Endothelial cell of umbilical vein (primary cell): ENCODE results near the gene PRMT7. TPM values are rescaled to one million over a fixed set of nuclear protein-coding genes. Genes with fewer than 3 reads are reported as not detected.

ENCODE experiments used
- BruUV-seq: library from RNA; stranded (reverse); fragments of 400-500 nt; replicated peaks from 2 replicates; lab custom pipeline; 2021; lab: Mats Ljungman, UMichigan
- CTCF ChIA-PET: fragments of 300-600, 350-600 bp; sonication (Branson Sonifier 250); formaldehyde crosslinking; loops from one replicate; lab custom pipeline; 2021; ENCODE audit warnings: antibody characterized with exemption, inconsistent platforms; lab: Charles Lee
- POLR2A ChIA-PET: fragments of 300-600, 350-600 bp; sonication (Branson Sonifier 250); formaldehyde crosslinking; loops from one replicate; lab custom pipeline; 2021; ENCODE audit warnings: antibody characterized with exemption, inconsistent platforms; lab: Charles Lee
- DNase-seq: peaks from one replicate; pipeline ENCODE4 v3.0.0-alpha.2; 2011; ENCODE audit warnings: low read depth, low spot score
- FAIRE-seq: peaks from 2 replicates; lab custom pipeline; 2011; peaks lifted over from hg19 to GRCh38; lab: Jason Lieb, UNC
- H2AFZ ChIP-seq: 2 replicates; pipeline ENCODE4 v1.6.0; 2012; ENCODE audit warnings: low read depth, low read length, control low read depth, inconsistent platforms
- H3K27ac ChIP-seq: 2 replicates; pipeline ENCODE4 v1.5.1; 2011; ENCODE audit warnings: low read depth, mild to moderate bottlenecking, control low read depth, low read length, moderate library complexity; ENCODE audit not compliant: insufficient read depth
- H3K27me3 ChIP-seq, 2 experiments: 2 replicates each; pipeline versions ENCODE4 v1.6.0 to v1.6.1; 2011; ENCODE audit warnings: low read length in 2 of 2, mixed read lengths in 1 of 2; ENCODE audit not compliant: control insufficient read depth in 2 of 2, insufficient read depth in 2 of 2
- H3K36me3 ChIP-seq, 2 experiments: 2 replicates in 1 of 2; 3 replicates in 1 of 2; pipeline ENCODE4 v1.5.1; 2011; ENCODE audit warnings: low read length in 2 of 2, mild to moderate bottlenecking in 1 of 2, moderate library complexity in 1 of 2; ENCODE audit not compliant: control insufficient read depth in 2 of 2, insufficient read depth in 2 of 2; ENCODE audit errors: extremely low read depth in 1 of 2
- H3K4me1 ChIP-seq: 3 replicates; pipeline ENCODE4 v1.5.1; 2011; ENCODE audit warnings: mild to moderate bottlenecking, low read length; ENCODE audit not compliant: control insufficient read depth, insufficient read depth; ENCODE audit errors: extremely low read depth
- H3K4me2 ChIP-seq: 2 replicates; pipeline ENCODE4 v1.6.1; 2011; ENCODE audit warnings: low read length, control low read depth, mixed read lengths; ENCODE audit not compliant: insufficient read depth
- H3K4me3 ChIP-seq, 3 experiments: fragments of 200-600 bp in 1 of 3; sonication (generic), shearing (Covaris generic) in 1 of 3; replicated peaks in 1 of 3; 2 replicates each; pipeline ENCODE4 v1.5.1; 2011 to 2016; ENCODE audit warnings: control low read depth in 3 of 3, low read length in 3 of 3, mild to moderate bottlenecking in 2 of 3, inconsistent platforms in 1 of 3, low read depth in 1 of 3, moderate library complexity in 1 of 3; ENCODE audit not compliant: insufficient read depth in 1 of 3
- H3K79me2 ChIP-seq: 2 replicates; pipeline ENCODE4 v1.6.0; 2012; ENCODE audit warnings: low read length, inconsistent platforms; ENCODE audit not compliant: control insufficient read depth, insufficient read depth
- H3K9ac ChIP-seq: replicated peaks from 2 replicates; pipeline ENCODE3; 2011; ENCODE audit warnings: low read length, control low read depth; ENCODE audit not compliant: insufficient read depth; ENCODE audit errors: extremely low read depth
- H3K9me1 ChIP-seq: replicated peaks from 3 replicates; pipeline ENCODE4 v1.6.0; 2011; ENCODE audit warnings: mild to moderate bottlenecking, low read length; ENCODE audit not compliant: control insufficient read depth, insufficient read depth; ENCODE audit errors: extremely low read depth
- H3K9me3 ChIP-seq: replicated peaks from 2 replicates; pipeline ENCODE4 v1.5.1; 2012; ENCODE audit warnings: low read length, inconsistent platforms; ENCODE audit not compliant: control insufficient read depth, insufficient read depth
- H4K20me1 ChIP-seq: replicated peaks from 2 replicates; pipeline ENCODE3; 2011; ENCODE audit warnings: mild to moderate bottlenecking, low read length; ENCODE audit not compliant: control insufficient read depth, insufficient read depth; ENCODE audit errors: extremely low read depth
- EZH2 ChIP-seq: IDR thresholded peaks from 2 replicates; pipeline ENCODE4 v1.6.1; 2012; ENCODE audit warnings: borderline replicate concordance, low read depth, mild to moderate bottlenecking, moderate library complexity, low read length, inconsistent platforms; ENCODE audit not compliant: severe bottlenecking
- FOS ChIP-seq: IDR thresholded peaks from 2 replicates; pipeline ENCODE4 v1.6.1; 2011; ENCODE audit warnings: mild to moderate bottlenecking, low read length, moderate library complexity, borderline replicate concordance; ENCODE audit not compliant: insufficient read depth
- GATA2 ChIP-seq: IDR thresholded peaks from 2 replicates; pipeline ENCODE4 v1.7.0; 2011; ENCODE audit warnings: low read depth, mild to moderate bottlenecking, moderate library complexity, mixed read lengths, low read length; ENCODE audit not compliant: insufficient read length, insufficient read depth
- JUN ChIP-seq: IDR thresholded peaks from 2 replicates; pipeline ENCODE4 v1.6.1; 2011; ENCODE audit warnings: borderline replicate concordance, low read depth; ENCODE audit not compliant: insufficient read length, insufficient read depth
- POLR2A ChIP-seq: IDR thresholded peaks from 2 replicates; pipeline ENCODE4 v1.6.1; 2012; ENCODE audit warnings: low read depth, mild to moderate bottlenecking, control low read depth, low read length
- POLR2AphosphoS5 ChIP-seq: IDR thresholded peaks from 2 replicates; pipeline ENCODE4 v1.6.1; 2012; ENCODE audit warnings: low read depth, mild to moderate bottlenecking, control low read depth, low read length, moderate library complexity; ENCODE audit not compliant: insufficient read depth
- dilution Hi-C: fragments of 300-500 bp; cut with MboI; formaldehyde crosslinking; loops from one replicate; pipeline ENCODE4 v1.15.0; 2019; ENCODE audit warnings: low sequenced_read_pairs; ENCODE audit not compliant: extremely low pct_ligation_motif_present
- intact Hi-C: fragments of 100-400 bp; cut with micrococcal nuclease; formaldehyde crosslinking; loops from one replicate; pipeline ENCODE4 v1.10.0; 2022
- polyA plus RNA-seq, 4 experiments: library from polyadenylated mRNA; depleted of rRNA in 3 of 4; stranded (reverse) in 3 of 4; unstranded in 1 of 4; fragments of >200 nt; gene quantifications; 2 replicates each; pipeline versions ENCODE4 v1.2.1 to v1.2.3, GENCODE V29; 2011 to 2012; ENCODE audit warnings: missing spikeins in 1 of 4
- total RNA-seq: library from RNA; stranded (reverse); gene quantifications from 2 replicates; pipeline ENCODE4 v1.2.3, GENCODE V29; 2021
- TF ChIP-seq, protein P1 (sequence below): IDR thresholded peaks from 2 replicates; pipeline ENCODE4 v1.6.1; 2011; ENCODE audit not compliant: insufficient read depth, insufficient read length
- TF ChIP-seq, protein P2 (sequence below), 2 donors: IDR thresholded peaks; 1 replicate in 1 of 2; 2 replicates in 1 of 2; pipeline ENCODE4 v1.5.1; 2011; ENCODE audit warnings: low read length in 2 of 2, mild to moderate bottlenecking in 2 of 2, moderate library complexity in 2 of 2, control low read depth in 1 of 2, inconsistent platforms in 1 of 2, low read depth in 1 of 2; ENCODE audit not compliant: insufficient read depth in 1 of 2; ENCODE audit errors: extremely low read depth in 1 of 2

PRMT7 gene
- total and polyA plus RNA-seq, 2 donors (not counting 3 experiments of a cell fraction or from before 2014, with no cell fraction given) = 43.4 to 57.9 TPM

DNA sequence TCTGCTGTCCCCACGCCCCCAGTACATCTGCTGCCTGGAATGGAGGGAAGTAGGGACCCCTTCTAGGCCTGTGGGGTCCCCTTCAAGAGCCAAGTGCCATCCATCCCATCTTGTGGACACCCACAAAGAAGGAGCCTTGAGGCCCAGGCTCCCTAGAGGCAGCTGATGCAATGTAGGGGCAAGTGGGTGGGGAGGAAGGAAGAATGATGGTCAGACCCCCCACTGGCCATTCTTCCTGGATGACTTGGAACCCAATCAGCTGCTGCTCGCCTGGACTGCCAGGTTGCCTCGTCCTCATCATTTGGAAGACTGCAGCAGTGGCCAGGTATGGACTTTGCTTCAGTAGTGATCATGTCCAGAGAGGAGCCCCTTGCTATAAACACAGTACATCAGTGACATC lies 88.6 kb downstream of the PRMT7 start:
- no peak for FAIRE-seq
- Histone ChIP-seq H3K36me3 (no peaks in the 10 kb centered on the region), H3K9me1 (no peaks in the 10 kb centered on the region), H3K4me2 (no peak overlapping the region), H3K27me3 (peaks cover 4 to 5% of the 10 kb centered on the region in 2 experiments), H3K9ac (no peak overlapping the region), H3K27ac (no peak overlapping the region), H3K4me1 (no peaks in the 10 kb centered on the region), H4K20me1 (no peaks in the 10 kb centered on the region), H2AFZ (no peak overlapping the region), H3K9me3 (no peaks in the 10 kb centered on the region), H3K79me2 (no peaks in the 10 kb centered on the region), H3K4me3 (no peak overlapping the region)
- no TSS peak for BruUV-seq
- TF ChIP-seq GATA2 (no peak), POLR2A (no peak), POLR2AphosphoS5 (no peak), JUN (no peak), EZH2 (no peak), FOS (no peak)
- TF ChIP-seq, protein P1, sequence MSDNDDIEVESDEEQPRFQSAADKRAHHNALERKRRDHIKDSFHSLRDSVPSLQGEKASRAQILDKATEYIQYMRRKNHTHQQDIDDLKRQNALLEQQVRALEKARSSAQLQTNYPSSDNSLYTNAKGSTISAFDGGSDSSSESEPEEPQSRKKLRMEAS = no peak
- TF ChIP-seq, protein P2, sequence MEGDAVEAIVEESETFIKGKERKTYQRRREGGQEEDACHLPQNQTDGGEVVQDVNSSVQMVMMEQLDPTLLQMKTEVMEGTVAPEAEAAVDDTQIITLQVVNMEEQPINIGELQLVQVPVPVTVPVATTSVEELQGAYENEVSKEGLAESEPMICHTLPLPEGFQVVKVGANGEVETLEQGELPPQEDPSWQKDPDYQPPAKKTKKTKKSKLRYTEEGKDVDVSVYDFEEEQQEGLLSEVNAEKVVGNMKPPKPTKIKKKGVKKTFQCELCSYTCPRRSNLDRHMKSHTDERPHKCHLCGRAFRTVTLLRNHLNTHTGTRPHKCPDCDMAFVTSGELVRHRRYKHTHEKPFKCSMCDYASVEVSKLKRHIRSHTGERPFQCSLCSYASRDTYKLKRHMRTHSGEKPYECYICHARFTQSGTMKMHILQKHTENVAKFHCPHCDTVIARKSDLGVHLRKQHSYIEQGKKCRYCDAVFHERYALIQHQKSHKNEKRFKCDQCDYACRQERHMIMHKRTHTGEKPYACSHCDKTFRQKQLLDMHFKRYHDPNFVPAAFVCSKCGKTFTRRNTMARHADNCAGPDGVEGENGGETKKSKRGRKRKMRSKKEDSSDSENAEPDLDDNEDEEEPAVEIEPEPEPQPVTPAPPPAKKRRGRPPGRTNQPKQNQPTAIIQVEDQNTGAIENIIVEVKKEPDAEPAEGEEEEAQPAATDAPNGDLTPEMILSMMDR (IDR thresholded peaks at IDR 0.05; ENCODE audit: extremely low read depth in 1 of 2, insufficient read depth in 1 of 2, low read depth in 1 of 2, low read length in 2 of 2) = no peak
- dilution Hi-C loops = no loop called here
- ChIA-PET POLR2A (no interaction called here), CTCF (interaction anchor here (2.0 kb wide), 1 partner anchor 111 kb away, joined by 6 read pairs; no protein-coding TSS in a partner anchor)
- intact Hi-C loops = no loop called here
- no peak for DNase-seq
